HepG2 (cell line): ENCODE measurements around the gene GNB1. TPM values are rescaled to one million over a fixed set of nuclear protein-coding genes. Genes with fewer than 3 reads are reported as not detected.

Experiments used
- ATAC-seq: fragments of 200-7000 bp; cut with Tn5 transposase; 3 replicates; pipeline ENCODE4 v1.9.1; 2020; ENCODE audit warnings: mild to moderate bottlenecking, moderate library complexity
- BruUV-seq: library from RNA; stranded (reverse); fragments of 400-500 nt; replicated peaks from 2 replicates; lab custom pipeline; 2021; lab: Mats Ljungman, UMichigan
- CTCF ChIA-PET: fragments of 300-600 bp; formaldehyde crosslinking; extraction: SDS; loops from one replicate; lab custom pipeline; 2021; ENCODE audit warnings: low total read pairs, inconsistent platforms, low intra/inter-chr PET ratio; lab: Yijun Ruan, JAX
- POLR2A ChIA-PET: fragments of 350-600 bp; sonication (Branson Sonifier 250); formaldehyde crosslinking; loops from one replicate; lab custom pipeline; 2020; ENCODE audit warnings: antibody characterized with exemption, inconsistent platforms; lab: Yijun Ruan, JAX
- DNase-seq: peaks from one replicate; pipeline ENCODE4 v3.0.0-alpha.2; 2015; ENCODE audit warnings: low spot score
- FAIRE-seq: peaks from 3 replicates; lab custom pipeline; 2011; peaks lifted over from hg19 to GRCh38; lab: Jason Lieb, UNC
- H2AFZ ChIP-seq: one replicate; pipeline ENCODE4 v1.6.1; 2011; ENCODE audit warnings: low read length, inconsistent platforms
- H3K27ac ChIP-seq: fragments of 300-600 bp; 3 replicates; pipeline ENCODE4 v1.8.0; 2011; ENCODE audit warnings: mixed run types, mild to moderate bottlenecking, mixed read lengths, low read length, inconsistent platforms; ENCODE audit not compliant: insufficient read depth; ENCODE audit errors: extremely low read length
- H3K27me3 ChIP-seq, 2 experiments: fragments of 200-600 bp in 1 of 2; 2 replicates in 1 of 2; 3 replicates in 1 of 2; pipeline versions ENCODE4 v1.6.0 to v1.8.0; 2011; ENCODE audit warnings: low read length in 2 of 2, mild to moderate bottlenecking in 2 of 2, moderate library complexity in 2 of 2, inconsistent platforms in 1 of 2; ENCODE audit not compliant: insufficient read depth in 2 of 2, control insufficient read depth in 1 of 2
- H3K36me3 ChIP-seq, 2 experiments: fragments of 200-600 bp in 1 of 2; replicated peaks in 1 of 2; 2 replicates in 1 of 2; 3 replicates in 1 of 2; pipeline versions ENCODE4 v1.5.1 to v1.8.0; 2011; ENCODE audit warnings: low read length in 2 of 2, inconsistent platforms in 1 of 2; ENCODE audit not compliant: insufficient read depth in 2 of 2, control insufficient read depth in 1 of 2
- H3K4me1 ChIP-seq: 2 replicates; pipeline ENCODE4 v1.5.1; 2012; ENCODE audit warnings: low read length, inconsistent platforms; ENCODE audit not compliant: insufficient read depth
- H3K4me2 ChIP-seq: 2 replicates; pipeline ENCODE4 v1.6.0; 2011; ENCODE audit warnings: low read depth, low read length, inconsistent platforms
- H3K4me3 ChIP-seq, 3 experiments: fragments of 200-600 bp in 1 of 3; sonication (generic), shearing (Covaris generic) in 1 of 3; replicated peaks in 1 of 3; 2 replicates each; pipeline ENCODE4 v1.5.1; 2011 to 2016; ENCODE audit warnings: low read length in 3 of 3, inconsistent platforms in 2 of 3, low read depth in 2 of 3, mild to moderate bottlenecking in 2 of 3, control low read depth in 1 of 3, mixed read lengths in 1 of 3; ENCODE audit not compliant: insufficient read depth in 1 of 3
- H3K79me2 ChIP-seq: one replicate; pipeline ENCODE4 v1.6.1; 2011; ENCODE audit warnings: low read length, inconsistent platforms; ENCODE audit not compliant: insufficient read depth
- H3K9ac ChIP-seq: 2 replicates; pipeline ENCODE4 v1.6.0; 2011; ENCODE audit warnings: mild to moderate bottlenecking, low read depth, low read length, inconsistent platforms; ENCODE audit not compliant: insufficient read depth
- H3K9me3 ChIP-seq: 2 replicates; pipeline ENCODE4 v1.5.1; 2012; ENCODE audit warnings: mild to moderate bottlenecking, low read length
- H4K20me1 ChIP-seq: 2 replicates; pipeline ENCODE4 v1.6.0; 2011; ENCODE audit warnings: inconsistent platforms, mild to moderate bottlenecking, low read length, moderate library complexity; ENCODE audit not compliant: insufficient read depth
- AGO1 ChIP-seq: fragments of 200-400 bp; formaldehyde crosslinking; IDR thresholded peaks from 2 replicates; pipeline ENCODE4 v1.6.1; 2017; ENCODE audit warnings: mild to moderate bottlenecking, low read depth, low read length, moderate library complexity; ENCODE audit not compliant: poor library complexity, severe bottlenecking
- CREM ChIP-seq, 2 experiments: sonication (generic) in 1 of 2; formaldehyde crosslinking in 1 of 2; IDR thresholded peaks; 2 replicates each; pipeline versions ENCODE4 v1.4.0 to v1.6.1; 2016 to 2020; ENCODE audit warnings: antibody characterized with exemption in 1 of 2, mild to moderate bottlenecking in 1 of 2, missing genetic modification reagents in 1 of 2
- HES4 ChIP-seq: sonication (generic); formaldehyde crosslinking; IDR thresholded peaks from 2 replicates; pipeline ENCODE4 v1.9.0; 2021; ENCODE audit warnings: mild to moderate bottlenecking, missing genetic modification reagents, borderline replicate concordance
- HHEX ChIP-seq: IDR thresholded peaks from 2 replicates; pipeline ENCODE4 v1.6.1; 2016; ENCODE audit warnings: control low read depth
- HIC2 ChIP-seq: sonication (generic); formaldehyde crosslinking; IDR thresholded peaks from 2 replicates; pipeline ENCODE4 v1.9.0; 2022; ENCODE audit warnings: low read depth, missing genetic modification reagents
- JUND ChIP-seq: sonication (generic); formaldehyde crosslinking; IDR thresholded peaks from 2 replicates; pipeline ENCODE4 v1.8.0; 2022; ENCODE audit warnings: mild to moderate bottlenecking, missing genetic modification reagents
- KDM2A ChIP-seq: sonication (generic); formaldehyde crosslinking; IDR thresholded peaks from 2 replicates; pipeline ENCODE4 v1.4.0; 2020; ENCODE audit warnings: low read depth, missing genetic modification reagents, borderline replicate concordance
- KLF13 ChIP-seq: sonication (generic); formaldehyde crosslinking; IDR thresholded peaks from 2 replicates; pipeline ENCODE4 v1.4.0; 2020; ENCODE audit warnings: mild to moderate bottlenecking, missing genetic modification reagents
- MIER3 ChIP-seq: IDR thresholded peaks from 2 replicates; pipeline ENCODE4 v1.6.1; 2016; ENCODE audit warnings: missing compliant biosample characterization, borderline replicate concordance
- MXD1 ChIP-seq: sonication (generic); formaldehyde crosslinking; IDR thresholded peaks from 2 replicates; pipeline ENCODE4 v1.4.0; 2020; ENCODE audit warnings: mild to moderate bottlenecking, missing genetic modification reagents
- SALL2 ChIP-seq: sonication (generic); formaldehyde crosslinking; IDR thresholded peaks from 2 replicates; pipeline ENCODE4 v1.8.1; 2023; ENCODE audit warnings: mild to moderate bottlenecking, missing genetic modification reagents, inconsistent platforms
- THAP8 ChIP-seq: sonication (generic); formaldehyde crosslinking; IDR thresholded peaks from 2 replicates; pipeline ENCODE4 v1.5.1; 2020; ENCODE audit warnings: missing genetic modification reagents, mild to moderate bottlenecking, borderline replicate concordance
- ZFX ChIP-seq: sonication (generic); formaldehyde crosslinking; IDR thresholded peaks from 2 replicates; pipeline ENCODE4 v1.4.0; 2020; ENCODE audit warnings: mild to moderate bottlenecking, low read depth, missing genetic modification reagents, moderate library complexity
- ZMYM2 ChIP-seq: sonication (generic); formaldehyde crosslinking; IDR thresholded peaks from 2 replicates; pipeline ENCODE4 v1.8.0; 2022; ENCODE audit warnings: mild to moderate bottlenecking, missing genetic modification reagents
- ZNF549 ChIP-seq: sonication (generic); formaldehyde crosslinking; IDR thresholded peaks from 2 replicates; pipeline ENCODE4 v1.5.0; 2020; ENCODE audit warnings: missing genetic modification reagents
- ZNF747 ChIP-seq: sonication (generic); formaldehyde crosslinking; IDR thresholded peaks from 2 replicates; pipeline ENCODE4 v1.8.1; 2023; ENCODE audit warnings: missing genetic modification reagents, mild to moderate bottlenecking, borderline replicate concordance
- ZSCAN22 ChIP-seq: sonication (generic); formaldehyde crosslinking; IDR thresholded peaks from 2 replicates; pipeline ENCODE4 v1.4.0; 2020; ENCODE audit warnings: mild to moderate bottlenecking, missing genetic modification reagents
- ZSCAN29 ChIP-seq: sonication (generic); formaldehyde crosslinking; conservative IDR thresholded peaks from 2 replicates; pipeline ENCODE4 v1.4.0; 2020; ENCODE audit warnings: mild to moderate bottlenecking, missing genetic modification reagents
- WGBS: methylation state at CpG from one replicate; pipeline ENCODE4 v1.1.6; 2017; ENCODE audit warnings: low lambda C conversion rate; 5-methylcytosine and 5-hydroxymethylcytosine counted together
- in situ Hi-C: cut with HindIII; loops from 2 replicates; pipeline ENCODE4 v1.10.0; 2017; ENCODE audit warnings: low pct_unique_long_range_greater_than_20kb; ENCODE audit not compliant: extremely low pct_ligation_motif_present
- intact Hi-C: fragments of 100-400 bp; cut with micrococcal nuclease; formaldehyde crosslinking; loops from one replicate; pipeline ENCODE4 v1.10.0; 2022; ENCODE audit not compliant: unreplicated experiment
- polyA plus RNA-seq, 8 experiments: library from polyadenylated mRNA; depleted of rRNA in 3 of 8; stranded (reverse) in 7 of 8; unstranded in 1 of 8; fragments of >200 nt; fragmentation: Illumina TruSeq in 4 of 8; extraction: Trizol in 4 of 8; gene quantifications; 2 replicates each; pipeline versions ENCODE4 v1.2.1 to v1.2.3, GENCODE V29; 2011 to 2016; ENCODE audit warnings: low read depth in 4 of 8, missing spikeins in 1 of 8, mixed read lengths in 1 of 8; ENCODE audit not compliant: insufficient read depth in 1 of 8
- total RNA-seq, 5 experiments: library from RNA; depleted of rRNA; stranded (reverse); fragments of >200 nt; fragmentation: Illumina TruSeq; extraction: Trizol; gene quantifications; 2 replicates each; pipeline ENCODE4 v1.2.3, GENCODE V29; 2016; ENCODE audit warnings: low read depth in 1 of 5

The GNB1 gene
- total and polyA plus RNA-seq, 2 of the 13 experiments (the other 11 are each of a cell fraction or from before 2014, with no cell fraction given), result 66.2 to 327 TPM

GRCh38 chr1:1922702-1922955 is 31.7 kb upstream of the GNB1 start (continued):
- TF ChIP-seq ZFX (CRISPR knock-in tag), result no peak
- TF ChIP-seq HIC2, result 0 out of 2 replicates have a peak, but pooled peaks have one; percentile 14
- TF ChIP-seq ZNF549, result no peak
- TF ChIP-seq, all 625 proteins: peak for 15

- 80% methylated on average over 9 of the region's 16 CpGs for WGBS
- peak overlapping the region; percentile 90 for H3K4me2 ChIP-seq
- H3K36me3 ChIP-seq, result no peaks in the 10 kb centered on the region
- peaks cover 75% of the 10 kb centered on the region for H3K4me1 ChIP-seq
- ChIA-PET POLR2A (interaction anchor here (1.6 to 3.3 kb wide), 3 partner anchors 14 to 20 kb away, joined by 9 to 55 read pairs (median 18); no protein-coding TSS in a partner anchor), CTCF (no interaction called here)
- H3K27me3 ChIP-seq, result peaks cover 19 to 28% of the 10 kb centered on the region in 2 experiments; a peak in 4 of 5 replicates
- H3K27ac ChIP-seq, result peak overlapping the region; percentile 80
- BruUV-seq, result no TSS peak
- DNase-seq, result no peak
- no peak for ATAC-seq
- H3K4me3 ChIP-seq, result peak overlapping the region in 2 of 3 experiments; percentile 60 to 73; a peak in 3 of 6 replicates
- intact Hi-C loops (no loop called here), in situ Hi-C loops (no loop called here)
- no peaks in the 10 kb centered on the region for H3K79me2 ChIP-seq
- no peaks in the 10 kb centered on the region for H3K9me3 ChIP-seq
- H4K20me1 ChIP-seq, result no peaks in the 10 kb centered on the region
- peak overlapping the region; percentile 70 for H3K9ac ChIP-seq
- FAIRE-seq, result no peak
- no peak overlapping the region for H2AFZ ChIP-seq
- TF ChIP-seq KLF13 (0 out of 2 replicates have a peak, but pooled peaks have one; percentile 25), THAP8 (CRISPR knock-in tag) (no peak), ZSCAN22 (CRISPR knock-in tag) (no peak), ZNF747 (CRISPR knock-in tag) (0 out of 2 replicates have a peak, but pooled peaks have one; percentile 68), HHEX (CRISPR knock-in tag) (no peak), MIER3 (CRISPR knock-in tag) (no peak), AGO1 (peak; percentile 8), JUND (CRISPR knock-in tag) (no peak), HES4 (CRISPR knock-in tag) (0 out of 2 replicates have a peak, but pooled peaks have one; percentile 49), CREM (IDR thresholded peaks at IDR 0.05) (no peak), CREM (CRISPR knock-in tag; IDR thresholded peaks at IDR 0.05) (no peak), MXD1 (CRISPR knock-in tag) (0 out of 2 replicates have a peak, but pooled peaks have one; percentile 41), SALL2 (no peak), ZMYM2 (0 out of 2 replicates have a peak, but pooled peaks have one; percentile 10), ZSCAN29 (CRISPR knock-in tag) (no peak), KDM2A (CRISPR knock-in tag) (no peak)
Measured at GRCh38 chr1:1921901-1922701, 31.2 kb upstream of the GNB1 start.
